AG04450 (cell line): ENCODE measurements around the gene POU2F1. TPM values are rescaled to one million over a fixed set of nuclear protein-coding genes. Genes with fewer than 3 reads are reported as not detected.

Experiments used
- CTCF ChIA-PET: fragments of 300-600, 350-600 bp; formaldehyde crosslinking; extraction: SDS; loops from one replicate; lab custom pipeline; 2022; ENCODE audit warnings: antibody characterized with exemption, inconsistent platforms; lab: Charles Lee
- POLR2A ChIA-PET: fragments of 350-600 bp; formaldehyde crosslinking; extraction: SDS; loops from one replicate; lab custom pipeline; 2021; ENCODE audit warnings: antibody characterized with exemption, inconsistent platforms; lab: Yijun Ruan, JAX
- DNase-seq: peaks from one replicate; pipeline ENCODE4 v3.0.0-alpha.2; 2011; ENCODE audit warnings: low read depth, low spot score
- H3K27ac ChIP-seq: one replicate; pipeline ENCODE4 v1.5.1; 2012; ENCODE audit warnings: low read depth, low read length, control low read depth
- H3K27me3 ChIP-seq: one replicate; pipeline ENCODE4 v1.6.0; 2012; ENCODE audit warnings: low read length; ENCODE audit not compliant: control insufficient read depth, insufficient read depth
- H3K4me3 ChIP-seq: 2 replicates; pipeline ENCODE4 v1.5.1; 2011; ENCODE audit warnings: mild to moderate bottlenecking, low read depth, low read length, control low read depth
- H3K9me3 ChIP-seq: 2 replicates; pipeline ENCODE4 v1.5.1; 2012; ENCODE audit warnings: low read length; ENCODE audit not compliant: control insufficient read depth, insufficient read depth
- CTCF ChIP-seq: IDR thresholded peaks from 2 replicates; pipeline ENCODE4 v1.5.1; 2011; ENCODE audit warnings: low read depth, low read length, control low read depth, inconsistent platforms
- polyA plus RNA-seq: library from polyadenylated mRNA; depleted of rRNA; stranded (reverse); fragments of >200 nt; gene quantifications from 2 replicates; pipeline ENCODE4 v1.2.3, GENCODE V29; 2011

POU2F1 gene
- polyA plus RNA-seq, 1 experiment, result 2.7 TPM

- no peak for DNase-seq
- CTCF ChIA-PET, result interaction anchor here (1.0 to 1.8 kb wide), 2 partner anchors 20 to 27 kb away, joined by 3 to 8 read pairs; no protein-coding TSS in a partner anchor
- Histone ChIP-seq H3K27ac (no peak overlapping the region), H3K4me3 (no peak overlapping the region), H3K27me3 (no peaks in the 10 kb centered on the region), H3K9me3 (no peaks in the 10 kb centered on the region; the same call in 1 of the 2 replicates)
- no peak for TF ChIP-seq CTCF
- POLR2A ChIA-PET, result no interaction called here
Observed at GRCh38 chr1:167247754-167248153, 27.1 kb downstream of the POU2F1 start.

- H3K27ac ChIP-seq, result no peak overlapping the region
- H3K27me3 ChIP-seq, result no peaks in the 10 kb centered on the region
- no peaks in the 10 kb centered on the region; the same call in 1 of the 2 replicates for H3K9me3 ChIP-seq
- no peak for TF ChIP-seq CTCF
- no peak overlapping the region for H3K4me3 ChIP-seq
- no peak for DNase-seq
- POLR2A ChIA-PET, result no interaction called here
- CTCF ChIA-PET, result interaction anchor here (1.4 kb wide), 1 partner anchor 29 kb away, joined by 7 read pairs; no protein-coding TSS in a partner anchor
Observed at GRCh38 chr1:167248707-167249642, 28.3 kb downstream of the POU2F1 start.

- no peak for TF ChIP-seq CTCF
- ChIA-PET POLR2A (no interaction called here), CTCF (interaction anchor here (1.4 kb wide), 1 partner anchor 29 kb away, joined by 7 read pairs; no protein-coding TSS in a partner anchor)
- Histone ChIP-seq H3K4me3 (no peak overlapping the region), H3K27ac (no peak overlapping the region), H3K27me3 (no peaks in the 10 kb centered on the region), H3K9me3 (no peaks in the 10 kb centered on the region)
- DNase-seq, result no peak
Observed at GRCh38 chr1:167249702-167250101, 29.0 kb downstream of the POU2F1 start.

GRCh38 chr1:167250482-167250881 lies 29.8 kb downstream of the POU2F1 start:
- no peaks in the 10 kb centered on the region for H3K27me3 ChIP-seq
- CTCF ChIA-PET, result interaction anchor here (1.1 kb wide), 1 partner anchor 30 kb away, joined by 9 read pairs; the partner anchor contains the start of gene POU2F1
- POLR2A ChIA-PET, result no interaction called here

More at GRCh38 chr1:167250482-167250881, 29.8 kb downstream of the POU2F1 start:
- H3K27ac ChIP-seq, result no peak overlapping the region
- no peak for TF ChIP-seq CTCF
- no peak for DNase-seq
- H3K9me3 ChIP-seq, result no peaks in the 10 kb centered on the region
- H3K4me3 ChIP-seq, result no peak overlapping the region
